GM12878 (cell line): Measurements from ENCODE around the gene AHR. TPM values are rescaled to one million over a fixed set of nuclear protein-coding genes. Genes with fewer than 3 reads are reported as not detected.

Experiments
- CHD4 ChIP-seq: fragments of 200-600 bp; sonication (generic); IDR thresholded peaks from 2 replicates; pipeline ENCODE4 v1.6.1; 2016; ENCODE audit warnings: mild to moderate bottlenecking
- E2F8 ChIP-seq: fragments of 450-650 bp; IDR thresholded peaks from 2 replicates; pipeline ENCODE4 v1.6.1; 2018; ENCODE audit warnings: mild to moderate bottlenecking, low read depth, moderate library complexity; ENCODE audit not compliant: partially characterized antibody
- HDAC2 ChIP-seq: fragments of 200-600 bp; sonication (generic); IDR thresholded peaks from 2 replicates; pipeline ENCODE4 v1.6.1; 2017
- POU2F2 ChIP-seq: IDR thresholded peaks from 3 replicates; pipeline ENCODE4 v1.6.1; 2011; ENCODE audit warnings: low read depth, mild to moderate bottlenecking, low read length, borderline replicate concordance
- RUNX3 ChIP-seq: IDR thresholded peaks from 2 replicates; pipeline ENCODE4 v1.6.1; 2012; ENCODE audit warnings: low read length, inconsistent platforms
- SIX5 ChIP-seq: IDR thresholded peaks from 2 replicates; pipeline ENCODE4 v1.6.1; 2011; ENCODE audit warnings: mild to moderate bottlenecking, low read depth, low read length, moderate library complexity; ENCODE audit not compliant: severe bottlenecking
- SMARCA5 ChIP-seq: fragments of 450-650 bp; IDR thresholded peaks from 2 replicates; pipeline ENCODE4 v1.6.1; 2017; ENCODE audit warnings: mild to moderate bottlenecking
- SREBF2 ChIP-seq: IDR thresholded peaks from 2 replicates; pipeline ENCODE4 v1.6.1; 2012; ENCODE audit warnings: mild to moderate bottlenecking, low read length
- ZBED1 ChIP-seq: IDR thresholded peaks from 2 replicates; pipeline ENCODE4 v1.6.1; 2016; ENCODE audit warnings: borderline replicate concordance
- ZNF274 ChIP-seq: IDR thresholded peaks from one replicate; pipeline ENCODE4 v1.8.0; 2011; ENCODE audit not compliant: insufficient read length, insufficient read depth
- ZSCAN29 ChIP-seq: fragments of 450-650 bp; IDR thresholded peaks from 2 replicates; pipeline ENCODE4 v1.6.1; 2017; ENCODE audit warnings: mild to moderate bottlenecking, moderate library complexity
- polyA plus RNA-seq, 11 experiments: library from polyadenylated mRNA; depleted of rRNA in 4 of 11; unstranded in 6 of 11; stranded (reverse) in 5 of 11; fragments of >200 nt; fragmentation: Nextera tagmentation in 4 of 11; fragmentation: Illumina TruSeq in 1 of 11; extraction: Ambion mirVana in 4 of 11; extraction: Trizol in 1 of 11; gene quantifications; 1 replicate in 1 of 11; 2 replicates in 10 of 11; pipeline versions ENCODE4 v1.2.1 to v1.2.3, GENCODE V29; 2011 to 2016; ENCODE audit warnings: inconsistent platforms in 2 of 11, missing spikeins in 2 of 11, low read depth in 1 of 11
- total RNA-seq, 4 experiments: library from RNA; depleted of rRNA in 3 of 4; stranded (reverse); fragments of >200 nt in 3 of 4; fragmentation: Illumina TruSeq in 1 of 4; extraction: Trizol in 1 of 4; gene quantifications; 2 replicates each; pipeline versions ENCODE4 v1.2.1 to v1.2.3, GENCODE V29; 2013 to 2021
- TF ChIP-seq, protein P1 (sequence below): fragments of 450-650 bp; conservative IDR thresholded peaks from 2 replicates; pipeline ENCODE4 v1.6.1; 2017; ENCODE audit warnings: mild to moderate bottlenecking, moderate library complexity
- TF ChIP-seq, protein P2 (sequence below): fragments of 450-650 bp; IDR thresholded peaks from 2 replicates; pipeline ENCODE4 v1.6.1; 2017; ENCODE audit warnings: mild to moderate bottlenecking, moderate library complexity
- TF ChIP-seq, protein P3 (sequence below): fragments of 450-650 bp; formaldehyde crosslinking; IDR thresholded peaks from 2 replicates; pipeline ENCODE4 v1.4.0; 2020; ENCODE audit warnings: mild to moderate bottlenecking, moderate library complexity
- TF ChIP-seq, protein P4 (sequence below): fragments of 450-650 bp; IDR thresholded peaks from 2 replicates; pipeline ENCODE4 v1.6.1; 2017; ENCODE audit warnings: low read depth, mild to moderate bottlenecking, moderate library complexity

Gene AHR
- total and polyA plus RNA-seq, 10 of the 15 experiments (the other 5 are each of a cell fraction or from before 2014, with no cell fraction given): 1.7 to 16.9 (median 4.5) TPM

GRCh38 chr7:17298102-17298839, at the start of gene AHR (continued):
- TF ChIP-seq, protein P1, sequence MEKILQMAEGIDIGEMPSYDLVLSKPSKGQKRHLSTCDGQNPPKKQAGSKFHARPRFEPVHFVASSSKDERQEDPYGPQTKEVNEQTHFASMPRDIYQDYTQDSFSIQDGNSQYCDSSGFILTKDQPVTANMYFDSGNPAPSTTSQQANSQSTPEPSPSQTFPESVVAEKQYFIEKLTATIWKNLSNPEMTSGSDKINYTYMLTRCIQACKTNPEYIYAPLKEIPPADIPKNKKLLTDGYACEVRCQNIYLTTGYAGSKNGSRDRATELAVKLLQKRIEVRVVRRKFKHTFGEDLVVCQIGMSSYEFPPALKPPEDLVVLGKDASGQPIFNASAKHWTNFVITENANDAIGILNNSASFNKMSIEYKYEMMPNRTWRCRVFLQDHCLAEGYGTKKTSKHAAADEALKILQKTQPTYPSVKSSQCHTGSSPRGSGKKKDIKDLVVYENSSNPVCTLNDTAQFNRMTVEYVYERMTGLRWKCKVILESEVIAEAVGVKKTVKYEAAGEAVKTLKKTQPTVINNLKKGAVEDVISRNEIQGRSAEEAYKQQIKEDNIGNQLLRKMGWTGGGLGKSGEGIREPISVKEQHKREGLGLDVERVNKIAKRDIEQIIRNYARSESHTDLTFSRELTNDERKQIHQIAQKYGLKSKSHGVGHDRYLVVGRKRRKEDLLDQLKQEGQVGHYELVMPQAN: no peak; the same call in 1 of the 2 replicates
- TF ChIP-seq ZNF274 (no peak), E2F8 (no peak), ZBED1 (no peak), SIX5 (no peak), SMARCA5 (no peak), ZSCAN29 (no peak), SREBF2 (no peak), HDAC2 (no peak), POU2F2 (peak; percentile 37; the same call in 1 of the 3 replicates), CHD4 (no peak), RUNX3 (no peak)
- TF ChIP-seq, protein P2, sequence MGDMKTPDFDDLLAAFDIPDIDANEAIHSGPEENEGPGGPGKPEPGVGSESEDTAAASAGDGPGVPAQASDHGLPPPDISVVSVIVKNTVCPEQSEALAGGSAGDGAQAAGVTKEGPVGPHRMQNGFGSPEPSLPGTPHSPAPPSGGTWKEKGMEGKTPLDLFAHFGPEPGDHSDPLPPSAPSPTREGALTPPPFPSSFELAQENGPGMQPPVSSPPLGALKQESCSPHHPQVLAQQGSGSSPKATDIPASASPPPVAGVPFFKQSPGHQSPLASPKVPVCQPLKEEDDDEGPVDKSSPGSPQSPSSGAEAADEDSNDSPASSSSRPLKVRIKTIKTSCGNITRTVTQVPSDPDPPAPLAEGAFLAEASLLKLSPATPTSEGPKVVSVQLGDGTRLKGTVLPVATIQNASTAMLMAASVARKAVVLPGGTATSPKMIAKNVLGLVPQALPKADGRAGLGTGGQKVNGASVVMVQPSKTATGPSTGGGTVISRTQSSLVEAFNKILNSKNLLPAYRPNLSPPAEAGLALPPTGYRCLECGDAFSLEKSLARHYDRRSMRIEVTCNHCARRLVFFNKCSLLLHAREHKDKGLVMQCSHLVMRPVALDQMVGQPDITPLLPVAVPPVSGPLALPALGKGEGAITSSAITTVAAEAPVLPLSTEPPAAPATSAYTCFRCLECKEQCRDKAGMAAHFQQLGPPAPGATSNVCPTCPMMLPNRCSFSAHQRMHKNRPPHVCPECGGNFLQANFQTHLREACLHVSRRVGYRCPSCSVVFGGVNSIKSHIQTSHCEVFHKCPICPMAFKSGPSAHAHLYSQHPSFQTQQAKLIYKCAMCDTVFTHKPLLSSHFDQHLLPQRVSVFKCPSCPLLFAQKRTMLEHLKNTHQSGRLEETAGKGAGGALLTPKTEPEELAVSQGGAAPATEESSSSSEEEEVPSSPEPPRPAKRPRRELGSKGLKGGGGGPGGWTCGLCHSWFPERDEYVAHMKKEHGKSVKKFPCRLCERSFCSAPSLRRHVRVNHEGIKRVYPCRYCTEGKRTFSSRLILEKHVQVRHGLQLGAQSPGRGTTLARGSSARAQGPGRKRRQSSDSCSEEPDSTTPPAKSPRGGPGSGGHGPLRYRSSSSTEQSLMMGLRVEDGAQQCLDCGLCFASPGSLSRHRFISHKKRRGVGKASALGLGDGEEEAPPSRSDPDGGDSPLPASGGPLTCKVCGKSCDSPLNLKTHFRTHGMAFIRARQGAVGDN: peak; percentile 80
- TF ChIP-seq, protein P3, sequence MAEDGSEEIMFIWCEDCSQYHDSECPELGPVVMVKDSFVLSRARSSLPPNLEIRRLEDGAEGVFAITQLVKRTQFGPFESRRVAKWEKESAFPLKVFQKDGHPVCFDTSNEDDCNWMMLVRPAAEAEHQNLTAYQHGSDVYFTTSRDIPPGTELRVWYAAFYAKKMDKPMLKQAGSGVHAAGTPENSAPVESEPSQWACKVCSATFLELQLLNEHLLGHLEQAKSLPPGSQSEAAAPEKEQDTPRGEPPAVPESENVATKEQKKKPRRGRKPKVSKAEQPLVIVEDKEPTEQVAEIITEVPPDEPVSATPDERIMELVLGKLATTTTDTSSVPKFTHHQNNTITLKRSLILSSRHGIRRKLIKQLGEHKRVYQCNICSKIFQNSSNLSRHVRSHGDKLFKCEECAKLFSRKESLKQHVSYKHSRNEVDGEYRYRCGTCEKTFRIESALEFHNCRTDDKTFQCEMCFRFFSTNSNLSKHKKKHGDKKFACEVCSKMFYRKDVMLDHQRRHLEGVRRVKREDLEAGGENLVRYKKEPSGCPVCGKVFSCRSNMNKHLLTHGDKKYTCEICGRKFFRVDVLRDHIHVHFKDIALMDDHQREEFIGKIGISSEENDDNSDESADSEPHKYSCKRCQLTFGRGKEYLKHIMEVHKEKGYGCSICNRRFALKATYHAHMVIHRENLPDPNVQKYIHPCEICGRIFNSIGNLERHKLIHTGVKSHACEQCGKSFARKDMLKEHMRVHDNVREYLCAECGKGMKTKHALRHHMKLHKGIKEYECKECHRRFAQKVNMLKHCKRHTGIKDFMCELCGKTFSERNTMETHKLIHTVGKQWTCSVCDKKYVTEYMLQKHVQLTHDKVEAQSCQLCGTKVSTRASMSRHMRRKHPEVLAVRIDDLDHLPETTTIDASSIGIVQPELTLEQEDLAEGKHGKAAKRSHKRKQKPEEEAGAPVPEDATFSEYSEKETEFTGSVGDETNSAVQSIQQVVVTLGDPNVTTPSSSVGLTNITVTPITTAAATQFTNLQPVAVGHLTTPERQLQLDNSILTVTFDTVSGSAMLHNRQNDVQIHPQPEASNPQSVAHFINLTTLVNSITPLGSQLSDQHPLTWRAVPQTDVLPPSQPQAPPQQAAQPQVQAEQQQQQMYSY (CRISPR knock-in tag): no peak
- TF ChIP-seq, protein P4, sequence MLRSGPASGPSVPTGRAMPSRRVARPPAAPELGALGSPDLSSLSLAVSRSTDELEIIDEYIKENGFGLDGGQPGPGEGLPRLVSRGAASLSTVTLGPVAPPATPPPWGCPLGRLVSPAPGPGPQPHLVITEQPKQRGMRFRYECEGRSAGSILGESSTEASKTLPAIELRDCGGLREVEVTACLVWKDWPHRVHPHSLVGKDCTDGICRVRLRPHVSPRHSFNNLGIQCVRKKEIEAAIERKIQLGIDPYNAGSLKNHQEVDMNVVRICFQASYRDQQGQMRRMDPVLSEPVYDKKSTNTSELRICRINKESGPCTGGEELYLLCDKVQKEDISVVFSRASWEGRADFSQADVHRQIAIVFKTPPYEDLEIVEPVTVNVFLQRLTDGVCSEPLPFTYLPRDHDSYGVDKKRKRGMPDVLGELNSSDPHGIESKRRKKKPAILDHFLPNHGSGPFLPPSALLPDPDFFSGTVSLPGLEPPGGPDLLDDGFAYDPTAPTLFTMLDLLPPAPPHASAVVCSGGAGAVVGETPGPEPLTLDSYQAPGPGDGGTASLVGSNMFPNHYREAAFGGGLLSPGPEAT: 0 out of 2 replicates have a peak, but pooled peaks have one; percentile 40
